Endothelial cell of umbilical vein (primary cell): ENCODE results near the gene CARHSP1. TPM values are rescaled to one million over a fixed set of nuclear protein-coding genes. Genes with fewer than 3 reads are reported as not detected.
A peak's percentile ranks its signal among the peaks of the same experiment; 100 is the strongest.

Experiments
- BruUV-seq: library from RNA; stranded (reverse); fragments of 400-500 nt; replicated peaks from 2 replicates; lab custom pipeline; 2021; lab: Mats Ljungman, UMichigan
- CTCF ChIA-PET: fragments of 300-600, 350-600 bp; sonication (Branson Sonifier 250); formaldehyde crosslinking; loops from one replicate; lab custom pipeline; 2021; ENCODE audit warnings: antibody characterized with exemption, inconsistent platforms; lab: Charles Lee
- POLR2A ChIA-PET: fragments of 300-600, 350-600 bp; sonication (Branson Sonifier 250); formaldehyde crosslinking; loops from one replicate; lab custom pipeline; 2021; ENCODE audit warnings: antibody characterized with exemption, inconsistent platforms; lab: Charles Lee
- DNase-seq: peaks from one replicate; pipeline ENCODE4 v3.0.0-alpha.2; 2011; ENCODE audit warnings: low read depth, low spot score
- FAIRE-seq: peaks from 2 replicates; lab custom pipeline; 2011; peaks lifted over from hg19 to GRCh38; lab: Jason Lieb, UNC
- H2AFZ ChIP-seq: 2 replicates; pipeline ENCODE4 v1.6.0; 2012; ENCODE audit warnings: low read depth, low read length, control low read depth, inconsistent platforms
- H3K27ac ChIP-seq: 2 replicates; pipeline ENCODE4 v1.5.1; 2011; ENCODE audit warnings: low read depth, mild to moderate bottlenecking, control low read depth, low read length, moderate library complexity; ENCODE audit not compliant: insufficient read depth
- H3K27me3 ChIP-seq, 2 experiments: 2 replicates each; pipeline versions ENCODE4 v1.6.0 to v1.6.1; 2011; ENCODE audit warnings: low read length in 2 of 2, mixed read lengths in 1 of 2; ENCODE audit not compliant: control insufficient read depth in 2 of 2, insufficient read depth in 2 of 2
- H3K36me3 ChIP-seq, 2 experiments: 2 replicates in 1 of 2; 3 replicates in 1 of 2; pipeline ENCODE4 v1.5.1; 2011; ENCODE audit warnings: low read length in 2 of 2, mild to moderate bottlenecking in 1 of 2, moderate library complexity in 1 of 2; ENCODE audit not compliant: control insufficient read depth in 2 of 2, insufficient read depth in 2 of 2; ENCODE audit errors: extremely low read depth in 1 of 2
- H3K4me1 ChIP-seq: 3 replicates; pipeline ENCODE4 v1.5.1; 2011; ENCODE audit warnings: mild to moderate bottlenecking, low read length; ENCODE audit not compliant: control insufficient read depth, insufficient read depth; ENCODE audit errors: extremely low read depth
- H3K4me2 ChIP-seq: 2 replicates; pipeline ENCODE4 v1.6.1; 2011; ENCODE audit warnings: low read length, control low read depth, mixed read lengths; ENCODE audit not compliant: insufficient read depth
- H3K4me3 ChIP-seq, 3 experiments: fragments of 200-600 bp in 1 of 3; sonication (generic), shearing (Covaris generic) in 1 of 3; replicated peaks in 1 of 3; 2 replicates each; pipeline ENCODE4 v1.5.1; 2011 to 2016; ENCODE audit warnings: control low read depth in 3 of 3, low read length in 3 of 3, mild to moderate bottlenecking in 2 of 3, inconsistent platforms in 1 of 3, low read depth in 1 of 3, moderate library complexity in 1 of 3; ENCODE audit not compliant: insufficient read depth in 1 of 3
- H3K79me2 ChIP-seq: 2 replicates; pipeline ENCODE4 v1.6.0; 2012; ENCODE audit warnings: low read length, inconsistent platforms; ENCODE audit not compliant: control insufficient read depth, insufficient read depth
- H3K9ac ChIP-seq: replicated peaks from 2 replicates; pipeline ENCODE3; 2011; ENCODE audit warnings: low read length, control low read depth; ENCODE audit not compliant: insufficient read depth; ENCODE audit errors: extremely low read depth
- H3K9me1 ChIP-seq: replicated peaks from 3 replicates; pipeline ENCODE4 v1.6.0; 2011; ENCODE audit warnings: mild to moderate bottlenecking, low read length; ENCODE audit not compliant: control insufficient read depth, insufficient read depth; ENCODE audit errors: extremely low read depth
- H3K9me3 ChIP-seq: replicated peaks from 2 replicates; pipeline ENCODE4 v1.5.1; 2012; ENCODE audit warnings: low read length, inconsistent platforms; ENCODE audit not compliant: control insufficient read depth, insufficient read depth
- H4K20me1 ChIP-seq: replicated peaks from 2 replicates; pipeline ENCODE3; 2011; ENCODE audit warnings: mild to moderate bottlenecking, low read length; ENCODE audit not compliant: control insufficient read depth, insufficient read depth; ENCODE audit errors: extremely low read depth
- EZH2 ChIP-seq: IDR thresholded peaks from 2 replicates; pipeline ENCODE4 v1.6.1; 2012; ENCODE audit warnings: borderline replicate concordance, low read depth, mild to moderate bottlenecking, moderate library complexity, low read length, inconsistent platforms; ENCODE audit not compliant: severe bottlenecking
- FOS ChIP-seq: IDR thresholded peaks from 2 replicates; pipeline ENCODE4 v1.6.1; 2011; ENCODE audit warnings: mild to moderate bottlenecking, low read length, moderate library complexity, borderline replicate concordance; ENCODE audit not compliant: insufficient read depth
- GATA2 ChIP-seq: IDR thresholded peaks from 2 replicates; pipeline ENCODE4 v1.7.0; 2011; ENCODE audit warnings: low read depth, mild to moderate bottlenecking, moderate library complexity, mixed read lengths, low read length; ENCODE audit not compliant: insufficient read length, insufficient read depth
- JUN ChIP-seq: IDR thresholded peaks from 2 replicates; pipeline ENCODE4 v1.6.1; 2011; ENCODE audit warnings: borderline replicate concordance, low read depth; ENCODE audit not compliant: insufficient read length, insufficient read depth
- MYC ChIP-seq: IDR thresholded peaks from one replicate; pipeline ENCODE4 v1.6.1; 2011; ENCODE audit warnings: mild to moderate bottlenecking, low read depth, low read length
- POLR2A ChIP-seq: IDR thresholded peaks from 2 replicates; pipeline ENCODE4 v1.6.1; 2012; ENCODE audit warnings: low read depth, mild to moderate bottlenecking, control low read depth, low read length
- POLR2AphosphoS5 ChIP-seq: IDR thresholded peaks from 2 replicates; pipeline ENCODE4 v1.6.1; 2012; ENCODE audit warnings: low read depth, mild to moderate bottlenecking, control low read depth, low read length, moderate library complexity; ENCODE audit not compliant: insufficient read depth
- dilution Hi-C: fragments of 300-500 bp; cut with MboI; formaldehyde crosslinking; loops from one replicate; pipeline ENCODE4 v1.15.0; 2019; ENCODE audit warnings: low sequenced_read_pairs; ENCODE audit not compliant: extremely low pct_ligation_motif_present
- intact Hi-C: fragments of 100-400 bp; cut with micrococcal nuclease; formaldehyde crosslinking; loops from one replicate; pipeline ENCODE4 v1.10.0; 2022
- polyA plus RNA-seq, 4 experiments: library from polyadenylated mRNA; depleted of rRNA in 3 of 4; stranded (reverse) in 3 of 4; unstranded in 1 of 4; fragments of >200 nt; gene quantifications; 2 replicates each; pipeline versions ENCODE4 v1.2.1 to v1.2.3, GENCODE V29; 2011 to 2012; ENCODE audit warnings: missing spikeins in 1 of 4
- total RNA-seq: library from RNA; stranded (reverse); gene quantifications from 2 replicates; pipeline ENCODE4 v1.2.3, GENCODE V29; 2021
- TF ChIP-seq, protein P1 (sequence below), 2 donors: IDR thresholded peaks; 1 replicate in 1 of 2; 2 replicates in 1 of 2; pipeline ENCODE4 v1.5.1; 2011; ENCODE audit warnings: low read length in 2 of 2, mild to moderate bottlenecking in 2 of 2, moderate library complexity in 2 of 2, control low read depth in 1 of 2, inconsistent platforms in 1 of 2, low read depth in 1 of 2; ENCODE audit not compliant: insufficient read depth in 1 of 2; ENCODE audit errors: extremely low read depth in 1 of 2
- TF ChIP-seq, protein P2 (sequence below): IDR thresholded peaks from 2 replicates; pipeline ENCODE4 v1.6.1; 2011; ENCODE audit not compliant: insufficient read depth, insufficient read length

Gene CARHSP1
- total and polyA plus RNA-seq, 2 donors (not counting 3 experiments of a cell fraction or from before 2014, with no cell fraction given), result 64.9 to 72.5 TPM

DNA sequence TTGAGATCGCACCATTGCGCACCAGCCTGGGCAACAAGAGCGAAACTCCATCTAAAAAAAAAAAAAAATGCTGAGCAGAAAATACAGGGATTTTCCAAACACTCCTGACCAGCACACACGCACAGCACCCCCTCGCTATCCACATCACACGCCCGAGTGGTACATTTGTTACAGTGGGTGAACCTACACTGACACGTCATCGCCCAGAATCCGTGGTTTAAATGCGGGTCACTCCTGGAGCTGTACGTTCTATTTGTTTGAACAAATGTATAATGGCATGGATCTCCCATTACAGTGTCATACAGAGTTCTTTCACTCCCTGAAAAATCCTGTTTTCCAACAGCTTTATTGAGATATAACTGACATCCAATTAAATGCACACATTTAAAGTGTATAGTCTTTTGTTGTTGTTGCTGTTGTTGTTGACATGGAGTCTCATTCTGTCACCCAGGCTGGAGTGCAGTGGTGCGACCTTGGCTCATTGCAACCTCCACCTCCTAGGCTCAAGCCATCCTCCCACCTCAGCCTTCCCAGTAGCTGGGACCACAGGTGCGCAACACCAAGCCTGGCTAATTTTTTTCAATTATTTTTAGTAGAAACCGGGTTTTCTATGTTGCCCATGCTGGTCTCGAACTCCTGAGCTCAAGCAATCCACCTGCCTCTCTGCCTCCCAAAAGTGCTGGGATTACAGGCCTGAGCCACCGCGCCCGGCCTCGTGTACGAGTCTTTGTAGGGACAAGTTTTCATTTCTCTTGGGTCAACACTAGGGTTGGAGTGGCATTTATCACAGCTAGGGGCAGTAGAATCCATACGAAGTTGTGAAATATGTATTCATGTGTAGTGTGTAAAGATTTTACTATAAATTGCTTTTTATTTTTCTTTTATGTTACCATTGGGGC, 4.4 kb upstream of the CARHSP1 start:
- BruUV-seq, result no TSS peak
- TF ChIP-seq POLR2A, result no peak
- TF ChIP-seq, protein P1, sequence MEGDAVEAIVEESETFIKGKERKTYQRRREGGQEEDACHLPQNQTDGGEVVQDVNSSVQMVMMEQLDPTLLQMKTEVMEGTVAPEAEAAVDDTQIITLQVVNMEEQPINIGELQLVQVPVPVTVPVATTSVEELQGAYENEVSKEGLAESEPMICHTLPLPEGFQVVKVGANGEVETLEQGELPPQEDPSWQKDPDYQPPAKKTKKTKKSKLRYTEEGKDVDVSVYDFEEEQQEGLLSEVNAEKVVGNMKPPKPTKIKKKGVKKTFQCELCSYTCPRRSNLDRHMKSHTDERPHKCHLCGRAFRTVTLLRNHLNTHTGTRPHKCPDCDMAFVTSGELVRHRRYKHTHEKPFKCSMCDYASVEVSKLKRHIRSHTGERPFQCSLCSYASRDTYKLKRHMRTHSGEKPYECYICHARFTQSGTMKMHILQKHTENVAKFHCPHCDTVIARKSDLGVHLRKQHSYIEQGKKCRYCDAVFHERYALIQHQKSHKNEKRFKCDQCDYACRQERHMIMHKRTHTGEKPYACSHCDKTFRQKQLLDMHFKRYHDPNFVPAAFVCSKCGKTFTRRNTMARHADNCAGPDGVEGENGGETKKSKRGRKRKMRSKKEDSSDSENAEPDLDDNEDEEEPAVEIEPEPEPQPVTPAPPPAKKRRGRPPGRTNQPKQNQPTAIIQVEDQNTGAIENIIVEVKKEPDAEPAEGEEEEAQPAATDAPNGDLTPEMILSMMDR (IDR thresholded peaks at IDR 0.05; ENCODE audit: extremely low read depth in 1 of 2, insufficient read depth in 1 of 2, low read depth in 1 of 2, low read length in 2 of 2), result peak; percentile 8 to 14
- peaks cover 0 to 2% of the 10 kb centered on the region in 2 experiments for H3K27me3 ChIP-seq
- H3K9ac ChIP-seq, result no peak overlapping the region
- no peaks in the 10 kb centered on the region for H3K9me1 ChIP-seq
- H3K9me3 ChIP-seq, result no peaks in the 10 kb centered on the region
- peaks cover 10% of the 10 kb centered on the region for H3K4me1 ChIP-seq
- no peaks in the 10 kb centered on the region for H3K79me2 ChIP-seq
- FAIRE-seq (no peak), DNase-seq (no peak)
- H3K4me2 ChIP-seq, result no peak overlapping the region
- intact Hi-C loops (no loop called here), dilution Hi-C loops (no loop called here)
- no peak overlapping the region for H3K4me3 ChIP-seq
- H3K27ac ChIP-seq, result no peak overlapping the region
- POLR2A ChIA-PET, result no interaction called here
- H4K20me1 ChIP-seq, result no peaks in the 10 kb centered on the region
- no peaks in the 10 kb centered on the region for H3K36me3 ChIP-seq
- H2AFZ ChIP-seq, result no peak overlapping the region
- CTCF ChIA-PET, result interaction anchor here (1.2 to 8.0 kb wide), 5 partner anchors 8 to 222 kb away, joined by 3 to 67 read pairs (median 4); partner anchors contain the start of gene LITAFD

DNA sequence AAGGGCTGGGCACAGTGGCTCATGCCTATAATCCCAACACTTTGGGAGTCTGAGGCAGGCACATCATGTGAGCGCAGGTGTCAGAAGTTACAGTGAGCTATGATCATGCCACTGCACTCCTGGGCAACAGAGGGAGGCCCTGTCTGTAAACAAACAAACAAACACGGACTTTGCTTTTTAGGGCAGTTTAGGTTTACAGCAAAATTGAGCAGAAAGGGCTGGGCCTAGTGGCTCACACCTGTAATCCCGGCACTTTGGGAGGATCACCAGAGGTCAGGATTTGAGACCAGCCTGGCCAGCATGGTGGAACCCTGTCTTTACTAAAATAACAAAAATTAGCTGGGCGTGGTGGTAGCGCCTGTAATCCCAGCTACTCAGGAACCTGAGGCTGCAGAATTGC, 3.3 kb upstream of the CARHSP1 start:
- Histone ChIP-seq H3K79me2 (peaks cover 9% of the 10 kb centered on the region), H3K4me3 (no peak overlapping the region), H3K9ac (no peak overlapping the region), H3K9me1 (no peaks in the 10 kb centered on the region), H4K20me1 (no peaks in the 10 kb centered on the region), H3K4me2 (no peak overlapping the region), H3K27me3 (no peaks in the 10 kb centered on the region), H3K9me3 (no peaks in the 10 kb centered on the region), H2AFZ (no peak overlapping the region), H3K36me3 (no peaks in the 10 kb centered on the region), H3K4me1 (peaks cover 15% of the 10 kb centered on the region), H3K27ac (no peak overlapping the region)
- BruUV-seq, result no TSS peak
- no peak for FAIRE-seq
- TF ChIP-seq MYC (no peak), JUN (no peak), EZH2 (no peak), FOS (no peak), GATA2 (no peak), POLR2AphosphoS5 (no peak), POLR2A (no peak)
- TF ChIP-seq, protein P2, sequence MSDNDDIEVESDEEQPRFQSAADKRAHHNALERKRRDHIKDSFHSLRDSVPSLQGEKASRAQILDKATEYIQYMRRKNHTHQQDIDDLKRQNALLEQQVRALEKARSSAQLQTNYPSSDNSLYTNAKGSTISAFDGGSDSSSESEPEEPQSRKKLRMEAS, result no peak
- TF ChIP-seq, protein P1 (IDR thresholded peaks at IDR 0.05; ENCODE audit: extremely low read depth in 1 of 2, insufficient read depth in 1 of 2, low read depth in 1 of 2, low read length in 2 of 2), result no peak
- DNase-seq, result no peak
- intact Hi-C loops, result no loop called here
- ChIA-PET POLR2A (no interaction called here), CTCF (interaction anchor here (8.0 kb wide), 1 partner anchor 9 kb away, joined by 67 read pairs; the partner anchor contains the start of gene LITAFD)
- dilution Hi-C loops, result no loop called here
